HG03064 (cell line): ENCODE results near the gene PLEKHA5.

Source experiments
- ATAC-seq: cut with Tn5 transposase; IDR thresholded peaks from one replicate; pipeline ENCODE4 v1.9.1; 2021; ENCODE audit warnings: low read depth; ENCODE audit not compliant: unreplicated experiment

PLEKHA5 gene

DNA sequence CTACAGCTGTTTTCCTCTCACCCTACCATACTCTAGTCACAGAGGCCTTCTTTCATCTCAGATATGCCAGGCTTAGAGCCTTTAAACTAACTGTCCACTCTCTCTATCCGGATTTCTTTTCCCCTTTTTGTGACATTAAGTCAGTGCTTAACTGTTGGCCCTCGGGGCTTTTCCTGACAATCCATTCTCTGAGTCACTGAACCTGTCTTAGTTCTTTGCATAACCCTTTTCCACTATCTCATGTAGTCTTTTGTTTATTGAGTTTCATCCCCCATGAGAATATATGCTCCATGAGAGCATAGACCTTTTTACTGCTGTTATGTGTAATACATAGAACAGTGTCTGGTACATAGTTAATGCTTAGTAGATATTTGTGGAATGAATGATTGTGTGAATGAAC, 68.7 kb downstream of the PLEKHA5 start:
- ATAC-seq, result no peak

DNA sequence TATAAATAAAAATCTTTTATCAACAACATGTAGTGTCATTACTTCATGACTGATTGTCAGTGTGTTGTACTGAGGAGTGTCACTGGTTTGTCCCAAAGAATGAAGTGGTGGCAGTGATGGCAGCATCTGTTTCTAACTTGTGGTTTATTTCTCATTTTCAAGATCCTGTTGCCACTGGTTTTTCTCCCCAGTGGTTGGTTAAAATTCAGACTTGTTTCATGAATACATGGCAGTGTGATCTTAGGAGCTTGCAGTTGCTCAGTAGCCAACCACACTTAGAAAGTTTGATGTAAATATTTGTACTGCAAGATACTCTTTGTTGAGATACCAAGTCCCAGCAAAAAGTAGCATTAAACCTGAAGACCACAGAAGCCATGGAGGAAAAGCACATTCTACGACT, 69.8 kb downstream of the PLEKHA5 start:
- ATAC-seq, result no peak

DNA sequence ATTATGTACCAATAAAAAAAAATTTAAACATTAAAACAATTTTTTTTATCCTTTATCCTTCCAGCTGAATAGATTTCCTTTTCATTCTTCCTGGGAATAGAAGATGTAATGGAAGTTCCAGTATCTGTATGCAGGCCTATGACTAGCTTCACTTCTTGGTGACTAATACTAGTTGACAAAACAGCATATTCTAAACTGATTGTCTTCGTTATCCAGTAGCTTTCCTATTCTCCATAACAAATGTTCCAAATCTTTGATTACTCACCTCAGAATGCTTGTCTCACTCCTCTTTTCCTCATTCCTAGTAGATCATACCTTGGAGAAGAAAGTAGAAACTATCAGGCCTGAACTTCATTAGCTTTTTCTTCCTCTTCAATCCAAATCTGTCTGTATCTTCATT, 70.7 kb downstream of the PLEKHA5 start:
- ATAC-seq, result no peak

DNA sequence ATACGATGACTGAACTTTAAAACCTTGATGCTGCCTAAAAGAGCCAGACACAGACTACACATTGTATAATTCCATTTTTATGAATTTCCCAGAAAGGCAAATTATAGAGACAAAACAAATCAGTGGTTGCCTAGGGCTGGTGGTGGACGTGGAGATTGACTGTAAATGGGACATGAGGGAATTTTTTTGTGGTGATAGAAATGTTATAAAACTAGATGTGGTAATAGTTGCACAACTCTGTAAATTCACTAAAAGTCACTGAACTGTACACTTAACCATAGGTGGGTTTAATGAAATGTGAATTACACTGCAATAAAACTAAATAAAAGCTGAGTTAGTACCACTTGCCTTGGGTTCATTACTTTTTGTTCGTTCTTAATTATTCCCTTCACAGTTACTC, 72.1 kb downstream of the PLEKHA5 start:
- no peak for ATAC-seq

DNA sequence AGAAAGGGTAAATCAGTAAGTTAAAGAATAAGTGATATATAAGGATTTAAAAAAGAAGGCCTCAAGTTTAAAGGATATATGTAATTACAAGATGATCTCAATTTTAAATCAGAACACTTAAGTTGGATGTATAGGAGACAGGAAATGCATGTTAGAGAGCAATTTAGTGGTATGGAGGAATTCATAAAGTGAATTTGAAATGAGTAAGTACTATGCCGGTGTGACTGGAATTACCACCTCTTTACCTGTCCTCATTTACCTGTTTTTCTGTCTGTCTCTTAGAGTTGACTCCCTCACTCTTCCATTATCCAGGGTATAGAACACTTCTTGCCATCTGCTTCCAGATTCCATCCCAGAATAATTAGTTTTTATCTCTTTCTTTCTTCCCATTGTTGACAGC, 73.5 kb downstream of the PLEKHA5 start:
- ATAC-seq, result no peak

DNA sequence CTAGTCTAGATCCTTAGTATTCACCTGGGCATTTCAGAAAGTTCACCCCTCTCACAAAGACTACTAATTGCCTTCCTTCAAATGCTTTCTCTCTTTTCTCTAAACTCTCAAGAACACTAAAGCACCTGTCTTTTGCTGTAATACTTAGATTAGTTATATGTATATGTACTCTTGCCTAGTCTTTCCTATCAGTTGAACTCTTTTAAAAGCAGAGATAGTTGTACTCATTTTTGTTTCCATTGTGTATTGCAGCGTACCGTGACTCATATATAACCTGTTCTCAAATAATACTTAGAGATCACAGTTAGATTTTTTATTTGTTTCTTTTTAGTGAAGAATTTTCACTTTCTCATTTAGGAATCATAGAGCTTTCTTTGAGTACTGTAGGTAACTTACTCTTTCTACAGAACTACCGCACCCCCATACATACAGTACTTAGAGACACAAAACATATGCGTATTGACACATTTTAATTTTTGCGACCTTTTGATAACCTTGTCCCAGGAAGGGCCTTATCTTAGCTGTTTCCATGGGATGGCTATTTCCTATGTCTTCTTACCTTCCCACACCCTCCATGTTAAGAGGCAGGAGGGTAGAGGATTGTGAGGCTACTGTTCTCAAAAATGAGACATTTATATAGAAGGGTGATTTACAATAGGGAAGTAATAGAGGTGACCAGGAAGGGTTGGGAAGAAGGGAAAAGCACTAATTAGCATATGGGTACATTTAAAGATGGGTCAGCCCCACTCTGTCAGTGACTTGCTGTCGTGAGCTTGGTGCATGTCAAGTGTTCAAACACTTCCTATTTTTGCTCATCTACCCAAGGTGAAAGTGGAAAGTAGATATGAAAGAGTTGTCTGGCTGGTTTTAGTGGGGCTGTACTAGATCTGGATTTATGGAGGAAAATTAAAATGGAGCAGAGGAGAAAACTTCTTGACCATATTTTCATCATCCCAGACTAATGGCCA, 74.3 kb downstream of the PLEKHA5 start:
- no peak for ATAC-seq

DNA sequence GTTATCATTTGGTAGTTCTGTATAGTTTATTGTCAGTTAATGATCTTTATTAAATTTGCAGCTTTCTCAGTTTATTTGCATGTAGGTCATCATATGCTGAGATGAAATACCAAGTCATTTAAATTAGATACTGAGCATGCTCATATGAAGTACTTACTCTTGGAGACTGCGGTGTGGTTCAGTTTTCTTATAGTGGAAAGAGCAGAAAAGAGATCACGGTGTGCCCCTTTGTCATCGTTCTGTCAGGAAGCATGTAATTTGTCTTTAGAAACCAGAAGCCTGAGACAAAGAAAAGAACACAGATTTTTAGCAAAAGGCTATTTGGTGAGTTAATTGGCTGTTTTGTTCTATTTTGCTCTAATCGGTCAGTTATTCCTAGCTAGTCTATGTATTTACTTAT, 75.6 kb downstream of the PLEKHA5 start:
- ATAC-seq, result no peak

DNA sequence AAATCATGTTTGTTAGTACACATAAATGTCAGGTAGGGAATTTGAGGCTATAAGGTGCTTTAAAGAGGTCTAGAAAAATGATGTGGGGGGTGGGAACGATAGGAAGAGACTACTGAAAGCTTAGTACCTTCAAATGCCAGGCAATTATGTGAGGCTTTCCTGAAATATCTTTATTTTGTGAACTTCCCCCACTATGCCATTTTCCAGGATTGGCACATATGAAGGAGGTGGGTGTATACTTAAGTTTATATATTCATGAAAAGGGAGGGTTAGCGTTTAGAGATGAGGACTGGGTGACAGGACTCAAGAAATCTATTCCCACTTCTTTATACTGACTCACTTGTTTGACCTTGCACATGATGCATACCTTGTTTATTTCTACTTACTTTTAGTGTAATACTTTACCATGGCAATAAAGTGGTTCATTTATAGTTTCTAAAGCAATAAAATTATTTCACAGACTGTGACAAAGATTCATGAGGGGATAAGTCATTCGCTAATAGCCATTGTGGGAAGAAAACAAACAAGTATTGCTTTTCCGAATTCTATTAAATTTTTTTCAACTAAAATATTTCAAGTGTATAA, 77.1 kb downstream of the PLEKHA5 start:
- ATAC-seq, result no peak

DNA sequence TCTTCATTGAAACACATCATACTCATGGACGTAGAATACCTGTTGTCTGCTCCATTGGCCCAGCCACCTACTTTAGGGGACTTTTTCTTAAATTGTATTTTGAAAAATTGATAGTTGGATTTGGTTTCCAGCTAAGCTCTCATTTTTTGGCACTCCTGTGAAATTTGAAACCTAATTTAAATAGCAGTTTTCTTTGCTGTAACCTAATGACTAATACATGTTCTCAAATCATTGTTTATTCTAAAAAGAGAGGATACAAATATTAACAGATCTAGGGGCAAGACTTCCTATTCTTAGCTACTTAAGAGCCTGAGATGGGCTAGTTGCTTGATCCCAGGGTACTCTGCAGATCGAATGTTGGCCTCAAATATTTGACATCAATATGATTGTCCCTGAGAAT, 78.9 kb downstream of the PLEKHA5 start:
- ATAC-seq, result no peak

DNA sequence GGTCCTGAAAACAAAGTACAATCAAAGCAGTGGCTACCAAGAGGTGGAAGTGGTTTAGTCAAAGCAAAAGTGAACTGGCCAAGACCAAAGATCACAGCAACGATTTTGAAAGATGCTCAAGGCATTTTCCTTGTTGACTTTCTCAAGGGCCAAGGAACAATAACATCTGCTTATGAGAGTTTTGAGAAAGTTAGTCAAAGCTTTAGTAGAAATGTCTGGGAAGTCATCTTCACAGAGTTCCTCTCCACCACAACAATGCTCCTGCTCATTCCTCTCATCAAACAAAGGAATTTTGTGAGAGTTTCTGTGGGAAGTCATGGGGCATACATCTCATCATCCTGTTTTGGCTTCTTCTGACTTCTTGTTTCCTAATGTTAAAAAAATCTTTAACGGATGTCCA, 80.1 kb downstream of the PLEKHA5 start:
- ATAC-seq, result no peak

DNA sequence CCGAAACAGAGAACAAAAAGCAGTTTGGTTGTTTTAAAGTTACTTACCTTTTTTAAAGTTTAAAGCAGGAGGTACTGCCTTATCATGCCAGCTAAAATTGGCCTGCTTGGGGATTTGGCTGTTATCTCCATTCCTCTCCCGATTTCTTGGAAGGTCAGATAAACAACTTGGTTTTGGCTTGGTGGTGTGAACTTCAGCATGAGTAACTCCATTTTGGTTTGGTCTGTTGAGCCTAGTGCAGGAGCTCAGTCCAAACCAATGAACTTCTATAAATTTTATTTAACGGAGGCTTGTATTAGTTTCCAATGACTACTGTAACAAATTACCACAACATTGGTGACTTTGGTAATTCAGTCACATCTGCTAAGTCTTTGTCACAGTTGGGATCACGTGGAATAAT, 82.3 kb downstream of the PLEKHA5 start:
- no peak for ATAC-seq

DNA sequence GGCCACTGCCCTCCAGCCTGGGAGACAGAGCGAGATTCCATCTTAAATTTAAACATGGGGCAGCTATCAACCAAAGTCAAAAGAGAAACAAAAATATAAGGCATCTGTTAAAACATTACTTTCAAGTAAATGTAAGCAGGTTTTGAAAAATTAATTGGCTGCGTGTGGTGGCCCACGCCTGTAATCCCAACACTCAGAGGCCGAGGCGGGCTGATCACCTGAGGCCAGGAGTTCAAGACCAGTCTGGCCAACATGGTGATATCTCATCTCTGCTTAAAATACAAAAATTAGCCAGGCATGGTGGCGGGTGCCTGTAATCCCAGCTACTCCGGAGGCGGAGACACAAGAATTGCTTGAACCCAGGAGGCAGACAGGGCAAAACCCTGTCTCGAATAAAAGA, 82.7 kb downstream of the PLEKHA5 start:
- no peak for ATAC-seq

DNA sequence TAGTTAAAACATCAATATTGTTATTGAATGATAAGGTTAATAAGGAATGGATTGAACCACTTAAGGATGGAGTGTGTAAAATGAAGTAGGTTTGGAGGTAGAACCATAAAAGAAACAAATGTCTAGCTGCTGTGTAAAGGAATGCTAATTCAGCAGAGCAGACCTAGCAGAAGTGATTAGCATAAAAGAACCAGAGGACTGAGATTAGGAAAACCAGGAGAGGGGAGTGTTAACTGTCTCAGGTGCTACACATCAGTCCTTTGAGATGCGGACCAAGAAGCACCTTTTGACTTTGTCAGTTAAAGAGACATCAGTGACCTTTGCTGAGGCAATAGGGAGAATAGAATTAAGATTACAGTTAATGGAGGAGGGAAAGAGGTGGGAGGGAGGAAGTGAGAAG, 84.5 kb downstream of the PLEKHA5 start:
- no peak for ATAC-seq

DNA sequence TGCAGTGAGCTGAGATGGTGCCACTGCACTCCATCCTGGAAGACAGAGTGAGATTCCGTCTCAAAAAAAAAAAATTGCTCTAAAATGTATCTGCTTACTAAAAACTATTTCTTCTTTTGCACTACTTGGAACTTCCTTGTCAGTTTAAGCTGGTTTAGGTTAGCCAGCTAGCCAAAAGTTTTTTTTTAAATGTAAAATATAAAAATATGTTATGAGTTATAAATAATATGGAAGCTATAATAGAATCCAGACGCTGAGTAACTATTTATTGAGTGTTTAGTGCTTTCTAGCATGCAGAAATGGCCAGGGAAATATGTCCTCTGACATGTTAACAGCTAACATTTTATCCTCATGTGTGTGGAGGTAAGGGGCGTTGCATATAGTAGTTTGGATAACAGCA, 85.6 kb downstream of the PLEKHA5 start:
- no peak for ATAC-seq

DNA sequence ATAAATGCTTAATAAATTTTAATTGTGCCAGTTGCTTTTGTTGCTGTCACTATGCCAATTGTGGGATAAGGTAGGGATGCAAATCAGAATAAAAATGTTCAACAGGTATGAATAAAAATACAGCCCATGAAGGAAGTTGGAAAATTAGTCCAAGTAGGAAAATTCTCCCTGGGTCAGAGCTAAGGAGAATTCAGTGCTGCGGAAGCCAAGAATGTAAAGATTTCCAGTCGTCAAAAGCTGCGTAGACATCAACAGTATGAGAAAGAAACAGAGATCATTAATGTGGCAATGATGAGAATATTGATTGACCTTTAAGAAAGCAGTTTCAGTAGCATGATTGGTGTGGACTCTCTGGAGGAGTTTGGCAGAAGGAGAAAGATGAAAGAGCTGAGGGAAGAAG, 87.9 kb downstream of the PLEKHA5 start:
- ATAC-seq, result no peak

DNA sequence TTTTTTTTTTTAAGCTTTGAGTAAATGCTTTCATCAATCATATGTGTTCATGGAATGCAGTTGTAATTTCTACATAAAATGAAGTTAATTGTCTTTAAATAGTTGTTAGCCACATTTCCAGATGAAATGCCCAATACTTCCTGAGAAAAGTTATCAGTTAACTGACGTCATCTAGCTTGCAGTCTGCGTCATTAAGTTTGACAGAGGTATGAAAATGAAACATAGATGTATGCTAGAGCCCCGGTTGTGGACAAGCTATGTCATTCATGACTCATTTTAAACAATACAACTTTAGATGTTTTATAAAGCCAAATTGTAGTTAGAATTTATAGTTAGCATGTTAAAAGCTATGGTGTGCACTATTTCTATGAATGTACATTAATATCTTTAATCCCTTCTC, 90.7 kb downstream of the PLEKHA5 start:
- no peak for ATAC-seq

DNA sequence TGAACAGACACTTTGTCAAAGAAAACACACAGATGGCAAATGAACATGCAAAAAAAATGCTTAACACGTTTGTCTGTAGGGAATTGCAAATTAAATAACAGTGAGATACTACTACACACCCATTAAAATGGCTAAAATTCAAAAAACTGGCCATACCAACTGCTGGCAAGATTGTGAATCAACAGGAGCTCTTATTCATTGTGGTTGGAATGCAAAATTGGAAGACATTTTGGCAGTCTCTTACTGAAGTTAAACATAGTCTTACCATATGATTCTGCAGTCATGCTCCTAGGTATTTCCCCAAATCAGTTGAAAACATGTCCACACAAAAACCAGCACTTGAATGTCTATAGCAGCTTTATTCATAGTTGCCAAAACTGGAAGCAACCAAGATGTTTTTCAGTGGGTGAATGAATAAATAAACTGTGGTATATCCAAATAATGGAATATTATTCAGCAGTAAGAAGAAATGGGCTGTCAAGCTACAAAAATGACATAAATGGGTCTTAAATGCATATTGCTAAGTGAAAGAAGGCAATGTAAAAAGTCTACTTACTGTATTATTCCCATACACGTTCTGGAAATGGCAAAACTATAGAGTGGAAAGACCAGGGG, 91.4 kb downstream of the PLEKHA5 start:
- no peak for ATAC-seq

DNA sequence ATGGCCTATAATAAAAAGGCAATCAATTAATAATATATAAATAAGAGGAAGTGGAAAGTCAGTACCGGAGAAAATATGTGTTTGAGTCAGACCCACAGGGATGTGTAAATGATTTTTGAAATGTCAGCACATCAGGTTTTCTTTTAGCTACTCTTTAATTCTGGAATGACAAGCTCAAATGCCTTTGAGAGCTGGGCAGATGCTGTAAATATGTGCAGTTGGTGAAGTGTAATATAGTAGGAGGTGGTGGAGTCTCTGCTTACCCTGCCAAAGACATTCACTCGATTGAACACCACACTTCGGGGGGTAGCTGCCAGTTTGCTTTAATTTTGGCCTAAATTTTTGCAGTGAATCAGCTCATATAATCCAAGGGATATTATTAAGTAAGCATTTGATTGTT, 93.0 kb downstream of the PLEKHA5 start:
- no peak for ATAC-seq

DNA sequence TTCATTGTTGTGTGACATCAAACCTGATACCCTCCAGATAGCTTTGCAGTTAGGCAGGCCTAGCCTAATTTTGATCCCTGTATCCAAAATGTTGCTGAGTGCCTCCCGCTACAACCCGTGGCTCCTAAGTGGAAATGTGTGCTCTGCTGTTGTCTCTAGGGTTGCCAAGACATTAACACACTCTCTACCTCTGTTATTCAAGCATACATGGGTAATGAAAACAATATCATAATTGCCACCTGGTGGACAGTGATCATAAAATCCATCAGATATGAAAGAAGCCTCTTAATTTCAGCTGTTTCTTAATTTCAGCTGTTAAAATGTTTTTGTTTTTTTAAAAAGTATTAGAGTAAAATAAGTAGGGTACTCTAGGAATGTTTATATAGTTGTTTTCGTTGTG, 93.5 kb downstream of the PLEKHA5 start:
- ATAC-seq, result no peak

DNA sequence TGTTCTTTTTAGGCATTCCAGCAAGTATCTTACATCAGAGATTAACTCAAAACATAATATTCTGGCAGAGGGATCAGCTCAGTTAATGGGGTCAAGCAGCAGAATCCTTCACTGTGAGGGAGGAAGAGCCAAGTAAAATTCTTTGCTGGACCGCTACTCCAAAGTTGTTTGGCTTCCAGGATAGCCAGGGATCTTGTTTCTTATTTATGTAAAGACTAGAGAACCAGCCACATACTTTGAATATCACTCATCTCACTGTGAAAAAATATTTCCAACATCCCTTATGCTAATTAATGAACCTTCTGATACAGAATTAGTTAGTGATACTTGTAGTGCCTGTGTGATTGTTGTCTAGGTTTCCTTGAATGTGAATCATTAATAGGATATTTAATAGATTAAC, 94.2 kb downstream of the PLEKHA5 start:
- no peak for ATAC-seq

DNA sequence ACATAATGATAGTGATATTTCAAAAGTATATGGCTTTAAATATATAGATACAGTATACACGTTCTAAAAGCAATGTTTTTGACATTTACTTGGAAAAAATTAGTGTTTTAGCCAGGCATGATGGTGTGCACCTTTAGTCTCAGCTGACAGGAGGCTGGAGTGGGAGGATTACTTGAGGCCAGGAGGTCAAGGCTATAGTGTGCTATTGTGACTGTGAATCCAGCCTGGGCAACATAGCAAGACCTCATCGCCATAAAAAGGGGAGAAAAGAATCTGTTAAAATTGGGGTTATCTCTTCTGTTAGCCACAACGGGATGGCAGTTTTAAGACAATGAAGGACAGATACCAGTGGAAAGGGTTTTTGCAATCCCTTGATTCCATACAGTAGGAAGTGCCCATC, 95.2 kb downstream of the PLEKHA5 start:
- no peak for ATAC-seq
